ENCODE data around the gene RAI2.

Gene RAI2

GRCh38 chrX:17779434-17779833, 81.7 kb downstream of the RAI2 start:
- H3K27me3 ChIP-seq (replicated peaks; ENCODE audit: control insufficient read depth, insufficient read depth, low read length), result peaks cover 23% of the 10 kb centered on the region
- no peaks in the 10 kb centered on the region for H3K4me1 ChIP-seq (ENCODE audit: control insufficient read depth, insufficient read depth, low read length)

GRCh38 chrX:17778997-17779396, 82.1 kb downstream of the RAI2 start:
- H3K27me3 ChIP-seq (replicated peaks; ENCODE audit: control insufficient read depth, insufficient read depth, low read length), result peaks cover 28% of the 10 kb centered on the region
- no peak overlapping the region for H3K4me3 ChIP-seq (ENCODE audit: low read length)
- H3K36me3 ChIP-seq (ENCODE audit: control insufficient read depth, insufficient read depth, low read length, severe bottlenecking), result no peaks in the 10 kb centered on the region
- H3K4me1 ChIP-seq (ENCODE audit: control insufficient read depth, insufficient read depth, low read length), result no peaks in the 10 kb centered on the region
- no peak for DNase-seq (ENCODE audit: low read depth)
- H3K9ac ChIP-seq (ENCODE audit: low read length), result no peak overlapping the region
- peaks cover 16% of the 10 kb centered on the region for H3K9me3 ChIP-seq (ENCODE audit: control insufficient read depth, low read length)

More at GRCh38 chrX:17779434-17779833, 81.7 kb downstream of the RAI2 start:
- Histone ChIP-seq H3K9me3 (ENCODE audit: control insufficient read depth, low read length) (peaks cover 16% of the 10 kb centered on the region), H3K9ac (ENCODE audit: low read length) (no peak overlapping the region), H3K4me3 (ENCODE audit: low read length) (no peak overlapping the region), H3K36me3 (ENCODE audit: control insufficient read depth, insufficient read depth, low read length, severe bottlenecking) (no peaks in the 10 kb centered on the region)
- DNase-seq (ENCODE audit: low read depth), result no peak

- peaks cover 9% of the 10 kb centered on the region for H3K9me3 ChIP-seq (ENCODE audit: control insufficient read depth, low read length)
- peaks cover 51% of the 10 kb centered on the region for H3K27me3 ChIP-seq (replicated peaks; ENCODE audit: control insufficient read depth, insufficient read depth, low read length)
- H3K36me3 ChIP-seq (ENCODE audit: control insufficient read depth, insufficient read depth, low read length, severe bottlenecking), result no peaks in the 10 kb centered on the region
- no peak overlapping the region for H3K9ac ChIP-seq (ENCODE audit: low read length)
- no peak for DNase-seq (ENCODE audit: low read depth)
- H3K4me1 ChIP-seq (ENCODE audit: control insufficient read depth, insufficient read depth, low read length), result no peaks in the 10 kb centered on the region
- no peak overlapping the region for H3K4me3 ChIP-seq (ENCODE audit: low read length)
Measured at GRCh38 chrX:17774053-17774452, 87.0 kb downstream of the RAI2 start.

- H3K4me3 ChIP-seq (ENCODE audit: low read length), result no peak overlapping the region
- H3K27me3 ChIP-seq (replicated peaks; ENCODE audit: control insufficient read depth, insufficient read depth, low read length), result peaks cover 46% of the 10 kb centered on the region
- H3K4me1 ChIP-seq (ENCODE audit: control insufficient read depth, insufficient read depth, low read length), result no peaks in the 10 kb centered on the region
Measured at GRCh38 chrX:17773221-17773876, 87.7 kb downstream of the RAI2 start.

GRCh38 chrX:17769701-17770269, 91.3 kb downstream of the RAI2 start:
- Histone ChIP-seq H3K27me3 (replicated peaks; ENCODE audit: control insufficient read depth, insufficient read depth, low read length) (peaks cover 68% of the 10 kb centered on the region), H3K4me1 (ENCODE audit: control insufficient read depth, insufficient read depth, low read length) (no peaks in the 10 kb centered on the region), H3K9ac (ENCODE audit: low read length) (no peak overlapping the region), H3K4me3 (ENCODE audit: low read length) (no peak overlapping the region), H3K36me3 (ENCODE audit: control insufficient read depth, insufficient read depth, low read length, severe bottlenecking) (no peaks in the 10 kb centered on the region), H3K9me3 (ENCODE audit: control insufficient read depth, low read length) (peaks cover 4% of the 10 kb centered on the region)
- no peak for DNase-seq (ENCODE audit: low read depth)

More at GRCh38 chrX:17773221-17773876, 87.7 kb downstream of the RAI2 start:
- Histone ChIP-seq H3K9ac (ENCODE audit: low read length) (no peak overlapping the region), H3K9me3 (ENCODE audit: control insufficient read depth, low read length) (peaks cover 7% of the 10 kb centered on the region), H3K36me3 (ENCODE audit: control insufficient read depth, insufficient read depth, low read length, severe bottlenecking) (no peaks in the 10 kb centered on the region)
- no peak for DNase-seq (ENCODE audit: low read depth)

GRCh38 chrX:17768997-17769396, 92.1 kb downstream of the RAI2 start:
- H3K4me1 ChIP-seq (ENCODE audit: control insufficient read depth, insufficient read depth, low read length), result no peaks in the 10 kb centered on the region
- H3K36me3 ChIP-seq (ENCODE audit: control insufficient read depth, insufficient read depth, low read length, severe bottlenecking), result no peaks in the 10 kb centered on the region
- H3K9ac ChIP-seq (ENCODE audit: low read length), result no peak overlapping the region
- no peak overlapping the region for H3K4me3 ChIP-seq (ENCODE audit: low read length)
- peaks cover 69% of the 10 kb centered on the region for H3K27me3 ChIP-seq (replicated peaks; ENCODE audit: control insufficient read depth, insufficient read depth, low read length)
- no peak for DNase-seq (ENCODE audit: low read depth)
- H3K9me3 ChIP-seq (ENCODE audit: control insufficient read depth, low read length), result peaks cover 4% of the 10 kb centered on the region

- H3K4me3 ChIP-seq (ENCODE audit: low read length), result no peak overlapping the region
- H3K36me3 ChIP-seq (ENCODE audit: control insufficient read depth, insufficient read depth, low read length, severe bottlenecking), result no peaks in the 10 kb centered on the region
- H3K9me3 ChIP-seq (ENCODE audit: control insufficient read depth, low read length), result peaks cover 4% of the 10 kb centered on the region
- peaks cover 58% of the 10 kb centered on the region for H3K27me3 ChIP-seq (replicated peaks; ENCODE audit: control insufficient read depth, insufficient read depth, low read length)
- H3K9ac ChIP-seq (ENCODE audit: low read length), result no peak overlapping the region
- H3K4me1 ChIP-seq (ENCODE audit: control insufficient read depth, insufficient read depth, low read length), result no peaks in the 10 kb centered on the region
- DNase-seq (ENCODE audit: low read depth), result no peak
Measured at GRCh38 chrX:17767734-17768133, 93.4 kb downstream of the RAI2 start.

GRCh38 chrX:17759990-17760389, 101.1 kb downstream of the RAI2 start:
- no peak for DNase-seq (ENCODE audit: low read depth)
- peaks cover 2% of the 10 kb centered on the region for H3K9me3 ChIP-seq (ENCODE audit: control insufficient read depth, low read length)

GRCh38 chrX:17758382-17758781, 102.7 kb downstream of the RAI2 start:
- H3K9ac ChIP-seq (ENCODE audit: low read length), result no peak overlapping the region
- H3K36me3 ChIP-seq (ENCODE audit: control insufficient read depth, insufficient read depth, low read length, severe bottlenecking), result no peaks in the 10 kb centered on the region
- H3K4me1 ChIP-seq (ENCODE audit: control insufficient read depth, insufficient read depth, low read length), result no peaks in the 10 kb centered on the region
- DNase-seq (ENCODE audit: low read depth), result no peak
- peaks cover 4% of the 10 kb centered on the region for H3K27me3 ChIP-seq (replicated peaks; ENCODE audit: control insufficient read depth, insufficient read depth, low read length)
- H3K9me3 ChIP-seq (ENCODE audit: control insufficient read depth, low read length), result no peaks in the 10 kb centered on the region
- no peak overlapping the region for H3K4me3 ChIP-seq (ENCODE audit: low read length)

More at GRCh38 chrX:17759990-17760389, 101.1 kb downstream of the RAI2 start:
- H3K4me3 ChIP-seq (ENCODE audit: low read length), result no peak overlapping the region
- H3K9ac ChIP-seq (ENCODE audit: low read length), result no peak overlapping the region
- peaks cover 15% of the 10 kb centered on the region for H3K27me3 ChIP-seq (replicated peaks; ENCODE audit: control insufficient read depth, insufficient read depth, low read length)
- H3K36me3 ChIP-seq (ENCODE audit: control insufficient read depth, insufficient read depth, low read length, severe bottlenecking), result no peaks in the 10 kb centered on the region
- H3K4me1 ChIP-seq (ENCODE audit: control insufficient read depth, insufficient read depth, low read length), result no peaks in the 10 kb centered on the region

- Histone ChIP-seq H3K4me3 (ENCODE audit: low read length) (no peak overlapping the region), H3K9me3 (ENCODE audit: control insufficient read depth, low read length) (no peaks in the 10 kb centered on the region), H3K4me1 (ENCODE audit: control insufficient read depth, insufficient read depth, low read length) (no peaks in the 10 kb centered on the region), H3K36me3 (ENCODE audit: control insufficient read depth, insufficient read depth, low read length, severe bottlenecking) (peaks cover 17% of the 10 kb centered on the region), H3K27me3 (replicated peaks; ENCODE audit: control insufficient read depth, insufficient read depth, low read length) (peaks cover 6% of the 10 kb centered on the region), H3K9ac (ENCODE audit: low read length) (no peak overlapping the region)
- no peak for DNase-seq (ENCODE audit: low read depth)
Measured at GRCh38 chrX:17750436-17750835, 110.7 kb downstream of the RAI2 start.

All from adipocyte (in vitro differentiated cells).